HTERT RPE-1 (cell line): ENCODE data around the gene COG5.

Experiments used
- in situ Hi-C: fragments of 300-500 bp; cut with MboI; formaldehyde crosslinking; loops from 4 replicates; pipeline ENCODE4 v1.14.3; 2020; ENCODE audit warnings: low sequenced_read_pairs

The COG5 gene

DNA sequence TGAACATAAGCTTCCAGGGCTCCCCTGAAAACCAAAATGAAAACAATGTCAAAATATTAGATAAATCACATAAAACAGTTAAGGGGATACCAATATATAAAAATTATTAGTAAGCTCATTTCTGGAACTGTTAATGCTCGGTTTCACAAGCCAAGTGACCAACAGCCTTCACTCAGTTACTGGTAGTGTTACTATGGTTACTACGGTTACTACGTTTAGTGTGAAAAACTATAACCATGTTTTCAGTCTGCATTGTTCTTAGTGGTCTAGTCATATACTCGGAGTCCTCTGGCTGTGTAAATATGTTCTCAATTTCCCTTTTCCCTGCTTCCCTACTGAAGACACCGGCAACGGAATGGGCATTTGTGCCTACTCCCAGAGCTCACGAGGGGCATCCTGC, 360.1 kb downstream of the COG5 start:
- in situ Hi-C loops, result no loop called here

DNA sequence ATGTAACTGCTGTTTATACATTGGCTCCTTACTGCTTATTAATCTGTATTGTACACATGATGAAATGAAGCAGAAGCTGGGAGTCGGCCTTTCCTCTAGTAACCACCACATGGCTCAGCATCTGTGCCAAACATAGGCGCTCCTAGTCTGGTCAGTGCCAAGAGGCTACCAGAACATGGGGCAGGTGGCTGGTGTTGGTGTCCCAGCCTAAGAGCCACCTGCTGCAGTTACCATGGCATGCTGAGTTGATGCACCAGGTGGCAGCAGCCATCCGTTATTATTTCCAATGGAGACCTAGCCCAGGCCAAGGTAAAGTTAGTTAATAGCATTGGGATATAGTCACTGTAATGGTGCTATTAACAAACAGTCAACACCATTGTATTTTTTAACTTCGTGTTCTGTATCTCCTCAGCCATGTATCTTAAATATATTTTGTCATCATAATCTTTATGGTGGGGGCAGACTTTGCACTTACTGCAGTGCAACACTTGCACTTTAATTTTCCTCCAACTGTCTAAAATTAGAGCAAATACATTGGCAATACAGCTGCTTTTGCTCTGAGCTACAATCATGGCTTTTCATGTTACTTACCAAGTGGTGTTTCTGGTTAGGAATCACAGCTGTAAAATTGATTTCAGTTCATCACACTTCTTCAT, 361.8 kb downstream of the COG5 start:
- in situ Hi-C loops, result no loop called here

DNA sequence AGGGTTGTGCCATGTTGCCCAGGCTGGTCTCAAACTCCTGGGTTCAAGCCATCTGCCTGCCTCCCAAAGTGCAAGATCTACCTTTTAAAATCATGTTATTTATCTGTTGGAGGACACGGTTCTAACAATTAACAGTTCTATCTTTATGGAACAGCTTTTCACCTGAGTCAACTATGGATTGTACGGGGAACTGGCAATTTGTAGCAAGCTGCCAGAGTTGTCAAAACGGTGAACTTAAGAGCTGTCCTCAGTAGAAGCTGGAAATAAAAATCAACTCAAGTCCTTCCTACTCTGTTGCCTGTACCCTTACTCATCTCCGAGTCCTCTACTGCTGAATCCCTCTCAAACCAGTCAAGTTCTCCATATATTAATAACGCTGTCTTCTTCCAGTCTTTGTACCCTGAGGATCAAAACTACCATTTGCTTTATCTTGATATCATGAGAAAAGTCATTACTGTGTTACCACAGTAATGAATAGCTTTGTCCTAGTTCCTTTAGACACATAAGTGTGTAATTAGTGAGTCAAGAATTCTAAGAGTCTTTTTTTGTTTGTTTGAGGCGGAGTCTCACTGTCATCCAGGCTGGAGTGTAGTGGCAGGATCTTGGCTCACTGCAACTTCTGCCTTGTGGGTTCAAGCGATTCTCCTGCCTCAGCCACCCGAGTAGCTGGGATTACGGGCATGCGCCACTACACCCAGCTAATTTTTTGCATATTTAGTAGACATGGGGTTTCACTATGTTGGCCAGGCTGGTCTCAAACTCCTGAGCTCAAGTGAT, 366.7 kb downstream of the COG5 start:
- in situ Hi-C loops, result no loop called here

DNA sequence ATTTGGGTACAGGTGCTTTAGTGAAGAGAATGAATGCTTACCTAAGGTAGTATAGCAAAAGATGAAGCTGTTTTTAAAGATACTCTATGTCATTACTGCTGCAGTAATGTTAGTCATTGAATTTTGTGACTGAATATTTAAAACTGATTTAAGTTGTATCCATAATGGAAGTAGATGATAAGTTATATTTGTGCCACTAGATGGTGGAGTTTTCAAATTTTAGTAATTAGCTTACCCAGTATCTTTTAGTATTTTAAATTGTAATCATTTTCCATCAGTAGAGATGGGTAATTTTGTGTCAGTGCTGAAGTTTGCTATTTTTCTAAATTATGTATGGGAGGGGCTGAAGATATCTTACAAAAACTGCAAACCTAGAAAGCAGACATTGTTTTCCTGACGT, 369.7 kb downstream of the COG5 start:
- in situ Hi-C loops, result no loop called here

DNA sequence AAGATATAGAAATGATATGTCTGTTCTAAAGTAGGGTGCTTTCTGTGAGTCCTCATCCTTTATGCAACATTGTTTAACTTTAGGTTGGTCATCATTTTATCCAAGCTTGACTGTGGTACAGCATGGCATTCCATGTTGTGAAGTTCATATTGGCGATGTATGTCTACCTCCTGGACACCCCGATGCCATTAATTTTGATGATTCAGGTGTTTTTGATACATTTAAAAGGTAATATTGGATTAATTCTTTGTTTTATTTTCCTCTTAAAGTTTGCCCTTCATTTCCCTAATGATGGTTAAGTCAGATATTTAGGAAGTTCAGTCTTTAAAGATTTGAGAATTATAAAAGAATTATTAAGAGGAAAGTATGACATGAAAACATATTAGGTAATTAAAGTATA, 373.6 kb downstream of the COG5 start:
- in situ Hi-C loops, result no loop called here

DNA sequence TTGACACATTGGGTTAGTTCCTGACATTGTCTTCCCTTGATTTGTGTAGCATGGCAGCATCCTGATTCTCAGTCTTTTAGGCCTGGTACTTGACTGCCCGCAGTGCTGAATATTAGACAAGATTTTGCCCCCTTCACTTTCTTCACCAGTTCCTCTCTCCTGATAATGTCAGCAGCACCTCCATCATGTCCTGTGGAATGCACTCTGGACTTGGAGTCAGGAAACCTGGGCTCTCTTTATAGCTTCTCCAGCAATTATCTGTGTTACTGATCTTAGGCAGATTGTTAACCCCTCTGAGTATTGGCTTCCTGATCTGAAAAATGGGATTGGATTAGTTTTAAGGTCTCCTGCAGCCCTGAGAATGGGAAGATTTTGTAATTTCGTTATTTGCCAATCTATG, 375.9 kb downstream of the COG5 start:
- in situ Hi-C loops, result no loop called here

DNA sequence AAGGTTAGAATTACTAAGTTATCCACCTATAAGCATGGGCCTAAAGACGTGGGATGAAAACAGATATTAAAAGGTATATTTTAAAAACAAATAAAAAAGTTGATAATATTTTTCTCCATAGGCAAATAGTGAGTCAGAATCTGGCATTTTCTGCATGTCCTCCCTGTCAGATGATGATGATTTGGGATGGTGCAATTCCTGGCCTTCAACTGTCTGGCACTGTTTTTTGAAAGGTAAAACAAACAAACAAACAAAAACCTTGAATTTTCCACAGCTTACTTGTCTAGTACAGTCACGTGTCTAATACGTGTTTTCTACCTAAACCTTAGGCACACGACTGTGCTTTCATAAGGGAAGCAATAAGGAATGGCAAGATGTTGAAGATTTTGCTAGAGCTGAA, 377.5 kb downstream of the COG5 start:
- in situ Hi-C loops, result no loop called here

DNA sequence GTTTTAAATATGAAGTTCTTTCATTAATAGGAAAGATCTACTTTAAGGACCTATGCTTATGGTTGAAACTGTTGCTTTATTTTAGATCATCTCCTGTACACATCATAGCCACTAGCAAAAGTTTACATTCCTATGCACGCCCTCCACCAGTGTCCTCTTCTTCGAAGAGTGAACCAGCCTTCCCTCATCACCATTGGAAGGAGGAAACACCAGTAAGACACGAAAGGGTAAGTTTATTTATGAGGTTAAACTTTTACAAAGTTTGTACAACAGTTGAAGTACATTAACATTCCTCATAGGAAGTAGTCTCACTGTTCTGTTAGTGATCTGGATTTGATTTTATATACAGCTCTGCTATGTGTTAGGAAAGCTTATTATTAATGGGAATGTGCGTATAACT, 378.0 kb downstream of the COG5 start:
- in situ Hi-C loops, result no loop called here

DNA sequence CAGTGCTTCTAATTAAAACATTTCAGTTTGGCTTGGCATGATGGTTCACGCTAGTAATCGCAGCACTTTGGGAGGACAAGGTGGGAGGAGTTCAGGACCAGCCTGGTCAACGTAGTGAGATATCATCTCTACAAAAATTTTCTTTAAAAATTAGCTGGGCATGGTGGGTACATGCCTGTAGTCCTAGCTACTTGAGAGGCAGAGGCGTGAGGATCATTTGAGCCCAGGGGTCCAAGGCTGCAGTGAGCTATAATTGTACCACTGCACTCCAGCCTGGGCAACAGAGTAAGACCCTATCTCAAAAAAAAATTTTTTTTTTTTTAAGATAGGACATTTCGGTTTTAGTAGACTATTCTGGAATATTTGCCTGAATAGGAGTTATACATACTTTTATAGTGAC, 382.5 kb downstream of the COG5 start:
- in situ Hi-C loops, result no loop called here

DNA sequence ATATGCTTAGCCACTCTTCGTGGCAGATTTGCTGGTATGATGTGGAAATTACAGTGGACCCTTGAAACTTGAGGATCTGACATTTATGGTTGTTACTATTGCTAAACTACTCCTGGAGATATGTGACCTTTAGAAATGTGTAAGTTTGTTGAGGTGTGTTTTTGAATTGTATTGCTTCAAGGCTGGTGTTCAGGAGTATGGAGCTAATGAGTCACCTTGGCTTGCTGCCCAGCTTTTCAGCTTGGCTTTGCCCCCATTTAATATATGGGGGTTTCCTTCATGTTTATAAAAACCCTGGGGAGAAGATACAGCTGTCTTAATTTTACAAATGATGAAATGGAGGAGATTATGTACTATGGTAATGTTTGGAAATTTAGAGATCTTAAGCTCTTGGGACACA, 383.3 kb downstream of the COG5 start:
- in situ Hi-C loops, result no loop called here

DNA sequence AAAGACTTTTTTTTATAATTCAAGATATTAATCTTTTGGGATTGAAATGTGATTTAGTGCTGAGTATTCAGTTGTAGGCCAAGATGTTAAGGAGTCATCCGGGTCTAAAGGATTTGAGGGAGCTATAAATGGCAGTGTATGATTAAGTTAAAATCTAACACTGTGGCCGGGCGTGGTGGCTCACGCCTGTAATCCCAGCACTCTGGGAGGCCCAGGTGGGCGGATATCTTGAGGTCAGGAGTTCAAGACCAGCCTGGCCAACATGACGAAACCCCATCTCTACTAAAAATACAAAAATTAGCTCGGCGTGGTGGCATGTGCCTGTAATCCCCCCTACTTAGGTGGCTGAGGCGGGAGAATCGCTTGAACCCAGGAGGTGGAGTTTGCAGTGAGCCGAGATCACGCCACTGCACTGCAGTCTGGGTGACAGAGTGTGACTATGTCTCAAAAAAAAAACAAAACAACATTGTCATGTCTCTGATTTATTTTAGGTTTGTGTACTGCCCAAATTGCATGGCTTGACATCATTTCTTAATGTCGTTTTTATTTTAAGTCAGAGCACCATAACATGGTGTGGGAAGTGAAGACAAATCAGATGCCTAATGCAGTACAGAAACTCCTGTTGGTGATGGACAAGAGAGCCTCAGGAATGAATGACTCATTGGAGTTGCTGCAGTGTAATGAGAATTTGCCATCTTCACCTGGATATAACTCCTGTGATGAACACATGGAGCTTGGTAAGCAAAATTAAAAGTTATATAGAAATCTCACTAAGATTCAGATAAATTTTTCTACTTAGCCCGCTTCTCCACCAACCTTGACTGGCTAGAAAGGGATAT, 384.2 kb downstream of the COG5 start:
- in situ Hi-C loops, result no loop called here

DNA sequence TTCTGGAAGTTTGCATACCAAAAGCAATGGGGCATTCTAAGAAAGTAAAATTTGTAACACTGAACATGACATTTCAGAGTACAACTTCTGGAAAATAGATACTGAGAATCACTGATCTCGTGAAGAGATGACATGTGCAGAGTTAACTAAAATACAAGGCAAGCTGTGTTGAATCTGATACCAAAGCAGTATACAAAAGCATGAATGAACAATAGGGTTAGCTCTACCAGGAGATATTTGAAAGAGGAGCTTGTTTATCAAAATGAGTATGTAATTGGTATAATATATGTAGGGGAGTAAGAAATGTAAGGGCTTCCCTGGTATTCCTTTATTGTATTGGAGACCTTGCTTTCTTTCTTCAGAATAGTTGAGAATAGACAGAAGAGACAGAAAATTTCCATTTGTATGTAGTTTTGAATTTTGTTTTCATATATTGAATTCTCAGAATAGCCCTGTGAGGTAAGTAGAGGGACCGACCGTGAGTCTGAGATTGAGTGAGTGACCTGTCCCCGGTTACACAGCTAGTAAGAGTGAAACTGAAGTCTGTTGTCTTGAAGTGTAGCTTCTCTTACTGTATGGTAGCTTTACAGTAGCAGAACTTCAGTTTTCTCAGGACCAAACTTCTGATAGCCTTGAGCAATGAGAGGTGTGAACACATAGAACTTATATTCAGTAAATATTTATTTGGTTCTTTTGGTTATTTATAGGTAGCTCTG, 389.9 kb downstream of the COG5 start:
- in situ Hi-C loops, result no loop called here

DNA sequence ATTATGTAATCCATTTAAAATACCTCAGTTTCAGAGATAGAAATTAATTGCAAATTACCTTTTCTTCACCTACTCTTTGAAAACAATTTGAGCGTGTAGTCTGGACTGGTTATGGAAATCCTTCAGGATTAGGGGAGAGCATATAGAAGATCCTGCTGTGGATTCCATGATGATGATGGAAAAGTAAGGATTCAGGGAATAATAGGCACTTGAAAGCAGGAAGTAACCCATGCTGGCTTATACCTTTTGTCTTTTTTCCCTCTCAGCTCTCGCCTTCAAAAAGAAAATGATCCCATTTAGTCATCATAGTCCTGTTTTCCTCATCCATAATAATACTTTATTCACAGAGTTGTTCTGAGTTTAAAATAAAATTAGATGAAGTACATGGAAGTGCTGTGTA, 390.5 kb downstream of the COG5 start:
- in situ Hi-C loops, result no loop called here

DNA sequence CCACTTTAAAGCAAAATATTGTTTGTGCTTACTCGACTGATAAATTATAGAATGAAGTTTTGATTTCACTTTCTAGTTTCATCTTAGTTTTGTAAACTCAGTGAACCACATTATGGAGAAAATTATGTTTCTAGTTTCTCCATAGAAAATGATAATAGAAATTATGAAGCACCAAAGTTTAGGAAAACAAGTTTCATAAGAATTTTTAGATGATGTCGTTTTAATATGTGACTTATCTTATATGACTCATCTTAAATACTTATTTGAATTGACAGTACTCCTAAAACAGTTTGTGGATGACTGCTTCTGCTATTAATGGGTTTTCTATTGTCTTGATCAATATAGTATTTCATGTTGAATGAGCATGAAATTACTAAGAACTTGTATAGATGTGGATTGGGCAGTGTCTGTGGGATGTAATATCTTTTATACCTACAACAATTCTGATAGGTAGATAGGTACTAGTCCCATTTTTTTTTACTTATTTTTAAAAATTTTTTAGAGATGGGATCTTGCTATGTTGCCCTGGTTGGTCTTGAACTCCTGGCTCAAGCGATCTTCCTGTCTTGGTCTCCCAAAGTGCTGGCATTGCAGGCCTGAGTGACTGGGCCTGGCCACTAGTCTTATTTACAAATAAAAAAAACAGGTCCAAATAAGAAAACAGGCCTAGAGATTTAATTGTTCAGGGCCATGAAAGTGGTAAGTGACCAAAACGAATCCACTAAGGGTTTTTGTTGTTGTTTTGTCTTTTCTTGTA, 391.3 kb downstream of the COG5 start:
- in situ Hi-C loops, result no loop called here

DNA sequence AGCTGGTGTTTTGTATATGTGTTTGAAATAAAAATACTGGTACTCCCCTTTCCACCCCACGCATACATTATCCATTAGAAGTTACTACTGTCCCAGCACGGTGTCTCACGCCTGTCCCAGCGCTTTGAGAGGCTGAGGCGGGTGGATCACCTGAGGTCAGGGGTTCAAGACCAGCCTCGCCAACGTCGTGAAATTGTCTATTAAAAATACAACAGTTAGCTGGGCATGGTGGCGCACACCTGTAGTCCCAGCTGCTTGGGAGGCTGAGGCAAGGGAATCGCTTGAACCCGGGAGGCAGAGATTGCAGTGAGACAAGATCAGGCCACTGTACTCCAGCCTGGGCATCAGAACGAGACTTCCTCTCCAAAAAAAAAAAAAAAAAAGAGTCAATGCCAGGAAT, 392.2 kb downstream of the COG5 start:
- in situ Hi-C loops, result no loop called here

DNA sequence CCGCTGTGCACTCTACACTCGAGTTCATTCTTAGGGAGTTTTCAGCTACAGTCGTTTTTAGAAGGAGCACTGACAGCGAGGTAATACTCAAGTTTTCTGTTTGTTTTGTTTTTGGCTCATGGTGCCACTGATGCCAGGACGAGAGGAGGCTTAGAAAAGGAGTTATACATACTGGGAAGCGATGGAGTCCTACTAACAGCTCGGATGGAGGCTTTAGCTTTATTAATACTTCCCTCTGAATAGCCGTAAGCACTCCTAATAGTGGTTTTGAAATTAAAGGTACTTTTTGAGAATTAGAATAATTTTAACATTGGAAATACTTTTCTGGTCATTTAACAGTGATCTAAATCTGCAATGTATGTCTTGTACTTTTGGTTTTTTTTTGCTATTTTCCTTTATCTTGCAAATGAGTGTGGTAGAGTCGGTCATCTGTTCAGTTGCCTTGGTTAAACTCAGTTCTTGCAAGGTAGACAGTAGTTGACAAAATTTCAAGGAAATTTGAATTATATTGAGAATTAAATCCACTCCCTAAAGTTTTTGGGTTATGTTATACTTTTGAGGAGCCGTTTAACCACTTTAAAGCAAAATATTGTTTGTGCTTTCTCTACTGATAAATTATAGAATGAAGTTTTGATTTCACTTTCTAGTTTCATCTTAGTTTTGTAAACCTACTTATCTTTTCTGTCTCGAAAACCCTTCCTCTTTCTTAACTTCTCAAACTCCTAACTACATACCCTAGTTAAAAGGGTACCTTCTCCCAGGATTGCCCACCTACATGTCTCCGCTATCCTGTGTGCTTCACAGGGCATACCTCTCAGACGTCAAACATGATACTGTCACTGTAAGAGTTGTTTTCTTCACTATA, 393.4 kb downstream of the COG5 start:
- in situ Hi-C loops, result no loop called here

DNA sequence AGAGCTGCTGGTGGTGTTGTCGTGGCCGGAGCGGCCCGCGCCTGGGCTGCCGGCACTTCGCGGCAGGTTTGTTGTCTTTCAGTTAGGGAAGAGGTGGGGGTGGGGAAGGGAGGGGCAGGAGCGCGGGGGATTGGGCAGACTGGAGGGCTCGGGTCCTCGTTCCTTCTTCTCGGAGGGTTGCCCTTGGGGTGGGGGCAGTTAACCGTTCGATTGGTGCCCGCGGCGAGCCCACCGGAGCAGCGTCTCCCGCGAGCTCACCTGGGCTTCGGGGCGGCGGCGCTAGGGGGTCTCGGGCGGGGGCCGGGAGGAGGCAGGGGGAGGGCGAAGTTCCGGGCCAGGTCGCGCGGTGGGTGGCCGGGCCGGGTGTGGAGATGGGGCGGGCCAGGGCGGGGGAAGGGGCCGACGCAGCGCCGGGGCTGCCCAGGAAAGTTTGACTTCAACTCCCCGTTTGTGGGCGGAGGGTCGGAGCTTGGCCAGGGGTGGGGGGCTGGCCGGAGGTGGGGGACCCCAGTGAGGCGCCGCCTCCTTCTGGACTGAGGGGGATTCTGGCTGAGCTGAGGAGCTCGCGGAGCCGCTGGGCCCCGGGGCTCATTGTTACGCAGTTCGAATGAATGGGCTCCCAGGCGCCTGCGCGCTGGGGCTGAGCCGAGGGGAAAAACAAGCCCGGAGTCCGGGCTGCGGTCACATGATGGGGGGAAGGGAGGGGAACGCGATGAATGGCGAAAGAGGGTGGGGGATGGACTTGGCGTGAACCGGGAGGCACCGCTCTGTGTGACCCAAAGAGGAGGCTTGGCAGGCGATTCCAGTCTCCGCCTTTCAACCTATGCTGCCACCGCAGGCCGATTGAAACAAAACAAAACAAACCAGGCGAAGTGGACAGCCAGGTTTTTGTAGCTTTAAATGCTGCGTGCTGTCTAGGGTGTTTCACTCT, 394.3 kb downstream of the COG5 start:
- in situ Hi-C loops, result no loop called here
